AG04450 (cell line): Measurements from ENCODE around the gene SLC16A7. TPM values are rescaled to one million over a fixed set of nuclear protein-coding genes. Genes with fewer than 3 reads are reported as not detected.

Source experiments
- CTCF ChIA-PET: fragments of 300-600, 350-600 bp; formaldehyde crosslinking; extraction: SDS; loops from one replicate; lab custom pipeline; 2022; ENCODE audit warnings: antibody characterized with exemption, inconsistent platforms; lab: Charles Lee
- POLR2A ChIA-PET: fragments of 350-600 bp; formaldehyde crosslinking; extraction: SDS; loops from one replicate; lab custom pipeline; 2021; ENCODE audit warnings: antibody characterized with exemption, inconsistent platforms; lab: Yijun Ruan, JAX
- DNase-seq: peaks from one replicate; pipeline ENCODE4 v3.0.0-alpha.2; 2011; ENCODE audit warnings: low read depth, low spot score
- H3K27ac ChIP-seq: one replicate; pipeline ENCODE4 v1.5.1; 2012; ENCODE audit warnings: low read depth, low read length, control low read depth
- H3K27me3 ChIP-seq: one replicate; pipeline ENCODE4 v1.6.0; 2012; ENCODE audit warnings: low read length; ENCODE audit not compliant: control insufficient read depth, insufficient read depth
- H3K4me3 ChIP-seq: 2 replicates; pipeline ENCODE4 v1.5.1; 2011; ENCODE audit warnings: mild to moderate bottlenecking, low read depth, low read length, control low read depth
- H3K9me3 ChIP-seq: 2 replicates; pipeline ENCODE4 v1.5.1; 2012; ENCODE audit warnings: low read length; ENCODE audit not compliant: control insufficient read depth, insufficient read depth
- CTCF ChIP-seq: IDR thresholded peaks from 2 replicates; pipeline ENCODE4 v1.5.1; 2011; ENCODE audit warnings: low read depth, low read length, control low read depth, inconsistent platforms
- polyA minus RNA-seq: library from RNA; depleted of rRNA, polyadenylated mRNA; stranded (reverse); fragments of >200 nt; gene quantifications from 2 replicates; pipeline ENCODE4 v1.2.3, GENCODE V29; 2011; rRNA and poly(A)+ RNA removed
- polyA plus RNA-seq: library from polyadenylated mRNA; depleted of rRNA; stranded (reverse); fragments of >200 nt; gene quantifications from 2 replicates; pipeline ENCODE4 v1.2.3, GENCODE V29; 2011; rRNA removed

SLC16A7 gene
- polyA plus RNA-seq (7.6 and 9.3 TPM in 2 replicates), polyA minus RNA-seq (34.2 and 40.8 TPM in 2 replicates)

- DNase-seq, result peak; percentile 73
- no peaks in the 10 kb centered on the region for H3K9me3 ChIP-seq
- TF ChIP-seq CTCF, result no peak
- peak within 1 kb of the TSS; percentile 60 for H3K4me3 ChIP-seq
- no peaks in the 10 kb centered on the region for H3K27me3 ChIP-seq
- ChIA-PET POLR2A (interaction anchor here (0.6 to 0.7 kb wide), 2 partner anchors 55 to 124 kb away, joined by 3 read pairs; no protein-coding TSS in a partner anchor), CTCF (interaction anchor here (1.1 to 1.4 kb wide), 3 partner anchors 55 to 239 kb away, joined by 3 to 6 read pairs (median 4); no protein-coding TSS in a partner anchor)
- H3K27ac ChIP-seq, result peak within 1 kb of the TSS; percentile 97
Measured at GRCh38 chr12:59595883-59596540, at the start of gene SLC16A7. Gene SLC16A7 (plus strand): TSS chr12:59596029. CDS start chr12:59704802, 108,773 bp downstream.

GRCh38 chr12:59548930-59549329 lies 46.9 kb upstream of the SLC16A7 start:
- CTCF ChIA-PET, result no interaction called here
- DNase-seq, result no peak
- Histone ChIP-seq H3K27ac (no peak overlapping the region), H3K27me3 (no peaks in the 10 kb centered on the region), H3K9me3 (no peaks in the 10 kb centered on the region), H3K4me3 (no peak overlapping the region)
- POLR2A ChIA-PET, result no interaction called here
- TF ChIP-seq CTCF, result no peak

GRCh38 chr12:59559696-59560095 lies 36.1 kb upstream of the SLC16A7 start:
- H3K4me3 ChIP-seq, result no peak overlapping the region
- TF ChIP-seq CTCF, result no peak
- no peak overlapping the region for H3K27ac ChIP-seq
- ChIA-PET POLR2A (no interaction called here), CTCF (no interaction called here)
- no peaks in the 10 kb centered on the region for H3K9me3 ChIP-seq
- H3K27me3 ChIP-seq, result no peaks in the 10 kb centered on the region
- no peak for DNase-seq

- Histone ChIP-seq H3K27ac (no peak overlapping the region), H3K9me3 (no peaks in the 10 kb centered on the region), H3K4me3 (no peak overlapping the region), H3K27me3 (no peaks in the 10 kb centered on the region)
- no peak for DNase-seq
- ChIA-PET CTCF (no interaction called here), POLR2A (no interaction called here)
- no peak for TF ChIP-seq CTCF
Measured at GRCh38 chr12:59570145-59570544, 25.7 kb upstream of the SLC16A7 start.

GRCh38 chr12:59574406-59574805 lies 21.4 kb upstream of the SLC16A7 start:
- no peak overlapping the region for H3K4me3 ChIP-seq
- ChIA-PET POLR2A (no interaction called here), CTCF (no interaction called here)
- no peaks in the 10 kb centered on the region for H3K27me3 ChIP-seq
- TF ChIP-seq CTCF, result no peak
- H3K9me3 ChIP-seq, result no peaks in the 10 kb centered on the region
- no peak overlapping the region for H3K27ac ChIP-seq
- DNase-seq, result no peak
